Psoas muscle (tissue), 8 donors: ENCODE measurements around the gene MYO3B. TPM values are rescaled to one million over a fixed set of nuclear protein-coding genes. Genes with fewer than 3 reads are reported as not detected.

ENCODE experiments used
- ATAC-seq, 4 donors: fragments of 200-7000 bp; cut with Tn5 transposase; one replicate each; pipeline ENCODE4 v1.9.1; 2020; ENCODE audit warnings: moderate library complexity in 3 of 4, mild to moderate bottlenecking in 2 of 4
- DNase-seq, 2 donors: peaks; one replicate each; pipeline ENCODE4 v3.0.0-alpha.2; 2020
- H3K27ac ChIP-seq: fragments of 200-600 bp; one replicate; pipeline ENCODE4 v1.8.0; 2022
- H3K27me3 ChIP-seq, 3 donors: fragments of 200-600 bp in 1 of 3; one replicate each; pipeline versions ENCODE4 v1.6.1 to v1.8.0; 2013 to 2022; ENCODE audit warnings: low read length in 2 of 3, mild to moderate bottlenecking in 2 of 3, moderate library complexity in 1 of 3; ENCODE audit not compliant: insufficient read depth in 3 of 3
- H3K36me3 ChIP-seq, 2 donors: fragments of 200-600 bp in 1 of 2; one replicate each; pipeline versions ENCODE4 v1.6.1 to v1.8.0; 2013 to 2022; ENCODE audit warnings: low read depth in 1 of 2, mild to moderate bottlenecking in 1 of 2, moderate library complexity in 1 of 2; ENCODE audit not compliant: insufficient read depth in 1 of 2
- H3K4me1 ChIP-seq: fragments of 200-600 bp; one replicate; pipeline ENCODE4 v1.8.0; 2022
- H3K4me3 ChIP-seq: fragments of 200-600 bp; one replicate; pipeline ENCODE4 v1.8.0; 2022; ENCODE audit warnings: mild to moderate bottlenecking
- H3K9me3 ChIP-seq: fragments of 200-600 bp; one replicate; pipeline ENCODE4 v1.8.0; 2022
- WGBS, 3 donors: extraction: QIAGEN DNeasy Blood & Tissue Kit; methylation state at CpG; one replicate each; pipeline versions ENCODE4 v1.1.6 to v1.1.7; 2013; 5-methylcytosine and 5-hydroxymethylcytosine counted together
- intact Hi-C, 2 donors: fragments of 100-400 bp; cut with DNase I; formaldehyde crosslinking; loops; one replicate each; pipeline versions ENCODE4 v1.11.0 to v1.14.2; 2022
- polyA plus RNA-seq, 3 donors: library from polyadenylated mRNA; stranded (reverse); fragments of 200-250 nt; gene quantifications; one replicate each; pipeline ENCODE4 v1.2.3, GENCODE V29; 2013
- total RNA-seq, 4 donors: library from RNA; stranded (reverse); fragmentation: NEBNext Ultra II Directional in 2 of 4; extraction: Animal tissue kit (Norgen Biotek cat#: 25700) in 2 of 4; gene quantifications; one replicate each; pipeline versions ENCODE4 v1.2.1 to v1.2.4, GENCODE V29; 2021 to 2023
- TF ChIP-seq, protein P1 (sequence below): fragments of 200-600 bp; IDR thresholded peaks from one replicate; pipeline ENCODE4 v1.8.0; 2022; ENCODE audit warnings: antibody characterized with exemption
- donor health status: healthy with polysubstance abuse.
- donor health status: DM: no; HTN: no; CAD: no; lungs with moderate emphysema.
- donor health status: Bipolar disorder and iron deficiency.
- donor health status: healthy.
- donor health status: DM: yes; HTN: yes; CAD: no.
- donor health status: DM: no; HTN: no; CAD: no.
- donor health status: DM: no; HTN: no; CAD: no.
- donor health status: DM: yes; HTN: yes; CAD: no.

MYO3B gene
- total and polyA plus RNA-seq, 7 donors, result 0.04 to 0.32 TPM; not detected in 5

- H3K4me3 ChIP-seq, result no peak overlapping the region
- no peaks in the 10 kb centered on the region for H3K4me1 ChIP-seq
- no peak overlapping the region for H3K27ac ChIP-seq
- 12 to 20% (median 15%) methylated on average over 3 of the region's 3 CpGs for WGBS, 3 donors
- ATAC-seq (no peak), DNase-seq (no peak)
- intact Hi-C loops, result no loop called here
- H3K36me3 ChIP-seq, result no peaks in the 10 kb centered on the region
- TF ChIP-seq, protein P1, sequence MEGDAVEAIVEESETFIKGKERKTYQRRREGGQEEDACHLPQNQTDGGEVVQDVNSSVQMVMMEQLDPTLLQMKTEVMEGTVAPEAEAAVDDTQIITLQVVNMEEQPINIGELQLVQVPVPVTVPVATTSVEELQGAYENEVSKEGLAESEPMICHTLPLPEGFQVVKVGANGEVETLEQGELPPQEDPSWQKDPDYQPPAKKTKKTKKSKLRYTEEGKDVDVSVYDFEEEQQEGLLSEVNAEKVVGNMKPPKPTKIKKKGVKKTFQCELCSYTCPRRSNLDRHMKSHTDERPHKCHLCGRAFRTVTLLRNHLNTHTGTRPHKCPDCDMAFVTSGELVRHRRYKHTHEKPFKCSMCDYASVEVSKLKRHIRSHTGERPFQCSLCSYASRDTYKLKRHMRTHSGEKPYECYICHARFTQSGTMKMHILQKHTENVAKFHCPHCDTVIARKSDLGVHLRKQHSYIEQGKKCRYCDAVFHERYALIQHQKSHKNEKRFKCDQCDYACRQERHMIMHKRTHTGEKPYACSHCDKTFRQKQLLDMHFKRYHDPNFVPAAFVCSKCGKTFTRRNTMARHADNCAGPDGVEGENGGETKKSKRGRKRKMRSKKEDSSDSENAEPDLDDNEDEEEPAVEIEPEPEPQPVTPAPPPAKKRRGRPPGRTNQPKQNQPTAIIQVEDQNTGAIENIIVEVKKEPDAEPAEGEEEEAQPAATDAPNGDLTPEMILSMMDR, result no peak
- H3K9me3 ChIP-seq, result no peaks in the 10 kb centered on the region
- H3K27me3 ChIP-seq, result peaks cover 0 to 5% (median 0%) of the 10 kb centered on the region in 3 donors
These were observed 135.5 kb downstream of the MYO3B start for GRCh38 chr2:170313347-170313991.

DNA sequence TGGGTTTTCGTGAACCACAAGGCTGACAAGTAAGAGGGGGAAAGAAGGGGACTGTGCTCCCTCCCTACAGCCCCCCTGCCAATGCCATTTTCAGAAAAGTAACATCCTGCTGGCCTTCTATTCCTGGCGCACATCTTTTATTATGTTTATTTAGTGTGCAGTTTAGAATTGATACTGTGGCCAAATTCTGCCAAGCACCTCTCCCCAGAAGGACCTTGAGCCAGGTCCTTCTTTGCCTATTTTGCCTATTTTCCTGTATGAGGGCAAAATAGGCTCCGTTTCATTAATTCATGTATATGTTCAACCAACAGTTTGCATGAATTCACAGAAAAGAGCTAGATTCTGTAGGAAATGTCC lies 136.0 kb downstream of the MYO3B start:
- intact Hi-C loops, result no loop called here
- DNase-seq (no peak), ATAC-seq (no peak)
- Histone ChIP-seq H3K9me3 (no peaks in the 10 kb centered on the region), H3K4me3 (no peak overlapping the region), H3K27ac (no peak overlapping the region), H3K27me3 (peaks cover 0 to 5% (median 0%) of the 10 kb centered on the region in 3 donors), H3K36me3 (no peaks in the 10 kb centered on the region), H3K4me1 (no peaks in the 10 kb centered on the region)
- TF ChIP-seq, protein P1, result no peak
- 36 to 47% (median 44%) methylated on average over 3 of the region's 3 CpGs for WGBS, 3 donors

- no peaks in the 10 kb centered on the region for H3K9me3 ChIP-seq
- H3K27me3 ChIP-seq, result peaks cover 0 to 5% (median 0%) of the 10 kb centered on the region in 3 donors
- intact Hi-C loops, result no loop called here
- 85 to 95% (median 93%) methylated on average over 7 of the region's 7 CpGs for WGBS, 3 donors
- H3K36me3 ChIP-seq, result no peaks in the 10 kb centered on the region
- no peak for ATAC-seq
- no peak overlapping the region for H3K27ac ChIP-seq
- DNase-seq, result no peak
- TF ChIP-seq, protein P1, result no peak
- no peak overlapping the region for H3K4me3 ChIP-seq
- no peaks in the 10 kb centered on the region for H3K4me1 ChIP-seq
These were observed 136.9 kb downstream of the MYO3B start for GRCh38 chr2:170314744-170315447.

DNA sequence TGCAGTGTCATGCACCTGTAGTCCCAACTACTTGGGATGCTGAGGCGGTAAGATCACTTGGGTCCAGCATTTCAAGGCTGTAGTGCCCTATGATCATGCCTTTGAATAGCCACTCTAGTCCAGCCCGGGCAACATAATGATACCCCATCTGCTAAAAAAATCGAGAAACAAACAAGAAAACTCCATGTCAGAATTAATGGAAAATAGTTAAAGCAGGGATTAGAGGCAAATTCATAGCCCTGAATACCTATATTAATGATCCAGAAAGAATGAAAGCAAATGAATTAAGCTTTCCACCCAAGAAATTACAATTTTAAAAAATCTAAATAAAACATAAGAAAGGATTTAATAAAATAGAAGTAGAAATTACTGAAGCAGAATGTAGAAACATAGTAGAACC lies 143.0 kb downstream of the MYO3B start:
- Histone ChIP-seq H3K27me3 (peaks cover 0 to 5% (median 0%) of the 10 kb centered on the region in 3 donors), H3K4me3 (no peak overlapping the region), H3K4me1 (no peaks in the 10 kb centered on the region), H3K9me3 (no peaks in the 10 kb centered on the region), H3K36me3 (no peaks in the 10 kb centered on the region), H3K27ac (no peak overlapping the region)
- intact Hi-C loops, result loop anchor here in 1 of 2 donors (10.0 kb wide), 1 partner anchor 494 kb away; the partner anchor contains the start of gene GAD1
- TF ChIP-seq, protein P1, result no peak
- WGBS, 3 donors, result 86 to 89% (median 88%) methylated on average over 3 of the region's 3 CpGs
- DNase-seq, result no peak
- ATAC-seq, result no peak
